HG03039 (cell line): ENCODE results near the gene AFAP1.

Source experiments
- ATAC-seq: cut with Tn5 transposase; IDR thresholded peaks from one replicate; pipeline ENCODE4 v1.9.1; 2021; ENCODE audit warnings: mild to moderate bottlenecking, moderate library complexity; ENCODE audit not compliant: unreplicated experiment

The AFAP1 gene

GRCh38 chr4:7894677-7895181 lies 44.9 kb downstream of the AFAP1 start:
- ATAC-seq: no peak

- no peak for ATAC-seq
Observed at GRCh38 chr4:7894098-7894676, 45.5 kb downstream of the AFAP1 start.

GRCh38 chr4:7893539-7893938 lies 46.1 kb downstream of the AFAP1 start:
- no peak for ATAC-seq

- ATAC-seq: no peak
Observed at GRCh38 chr4:7892212-7893019, 47.2 kb downstream of the AFAP1 start.

- no peak for ATAC-seq
Observed at GRCh38 chr4:7890635-7891393, 48.8 kb downstream of the AFAP1 start.

- no peak for ATAC-seq
Observed at GRCh38 chr4:7887436-7887835, 52.2 kb downstream of the AFAP1 start.

- ATAC-seq: no peak
Observed at GRCh38 chr4:7886007-7886973, 53.4 kb downstream of the AFAP1 start.

- ATAC-seq: no peak
Observed at GRCh38 chr4:7885216-7886006, 54.2 kb downstream of the AFAP1 start.

- ATAC-seq: no peak
Observed at GRCh38 chr4:7880683-7881082, 59.0 kb downstream of the AFAP1 start.

- ATAC-seq: no peak
Observed at GRCh38 chr4:7879127-7879526, 60.5 kb downstream of the AFAP1 start.

- no peak for ATAC-seq
Observed at GRCh38 chr4:7878323-7878722, 61.3 kb downstream of the AFAP1 start.

GRCh38 chr4:7877176-7877575 lies 62.5 kb downstream of the AFAP1 start:
- no peak for ATAC-seq

- ATAC-seq: no peak
Observed at GRCh38 chr4:7876201-7876875, 63.3 kb downstream of the AFAP1 start.

GRCh38 chr4:7874838-7875237 lies 64.8 kb downstream of the AFAP1 start:
- no peak for ATAC-seq

GRCh38 chr4:7873881-7874280 lies 65.8 kb downstream of the AFAP1 start:
- no peak for ATAC-seq

- ATAC-seq: no peak
Observed at GRCh38 chr4:7872264-7872771, 67.3 kb downstream of the AFAP1 start.

GRCh38 chr4:7871356-7871755 lies 68.3 kb downstream of the AFAP1 start:
- ATAC-seq: no peak

GRCh38 chr4:7868892-7869471 lies 70.7 kb downstream of the AFAP1 start:
- ATAC-seq: no peak

- no peak for ATAC-seq
Observed at GRCh38 chr4:7868436-7868775, 71.3 kb downstream of the AFAP1 start.
